GM12864 (cell line): ENCODE measurements around the gene SEMA4F.
"Not testable (repeated sequence)": the region's sequence is repeated elsewhere in the genome, so short reads cannot be mapped to it uniquely, and the experiment has no call there.

ENCODE experiments used
- DNase-seq: peaks from one replicate; pipeline ENCODE4 v3.0.0-alpha.2; 2011; ENCODE audit warnings: low read depth
- H3K4me3 ChIP-seq: 2 replicates; pipeline ENCODE4 v1.5.1; 2011; ENCODE audit warnings: mild to moderate bottlenecking, low read depth, low read length, control low read depth
- CTCF ChIP-seq: IDR thresholded peaks from 2 replicates; pipeline ENCODE4 v1.5.1; 2011; ENCODE audit warnings: low read depth, mild to moderate bottlenecking, moderate library complexity, low read length, control low read depth, inconsistent platforms; ENCODE audit errors: missing control alignments

SEMA4F gene

GRCh38 chr2:74625658-74626425, 28.2 kb upstream of the SEMA4F start:
- H3K4me3 ChIP-seq = no peak overlapping the region
- DNase-seq = no peak
- no peak for TF ChIP-seq CTCF

GRCh38 chr2:74628538-74629105, 25.4 kb upstream of the SEMA4F start:
- no peak for TF ChIP-seq CTCF
- H3K4me3 ChIP-seq = no peak overlapping the region
- no peak for DNase-seq

- not testable (repeated sequence) for DNase-seq, H3K4me3 ChIP-seq
Measured at GRCh38 chr2:74630454-74630853, 23.6 kb upstream of the SEMA4F start.

GRCh38 chr2:74632209-74632938, 21.7 kb upstream of the SEMA4F start:
- no peak for DNase-seq
- no peak for TF ChIP-seq CTCF

GRCh38 chr2:74632939-74633312, 21.1 kb upstream of the SEMA4F start:
- no peak overlapping the region for H3K4me3 ChIP-seq
- DNase-seq = no peak
- no peak for TF ChIP-seq CTCF

More at GRCh38 chr2:74632209-74632938, 21.7 kb upstream of the SEMA4F start:
- no peak overlapping the region for H3K4me3 ChIP-seq

GRCh38 chr2:74639550-74639949, 14.5 kb upstream of the SEMA4F start:
- no peak for TF ChIP-seq CTCF
- no peak overlapping the region for H3K4me3 ChIP-seq

GRCh38 chr2:74645344-74645743, 8.7 kb upstream of the SEMA4F start:
- no peak overlapping the region for H3K4me3 ChIP-seq
- no peak for TF ChIP-seq CTCF
- DNase-seq = no peak

More at GRCh38 chr2:74639550-74639949, 14.5 kb upstream of the SEMA4F start:
- DNase-seq = no peak
